GM12874 (cell line): ENCODE results near the gene WIZ.

ENCODE experiments used
- TF ChIP-seq, protein P1 (sequence below): IDR thresholded peaks from 2 replicates; pipeline ENCODE4 v1.5.1; 2011; ENCODE audit warnings: low read depth, mild to moderate bottlenecking, control low read depth, low read length, moderate library complexity; ENCODE audit not compliant: insufficient read depth

WIZ gene

DNA sequence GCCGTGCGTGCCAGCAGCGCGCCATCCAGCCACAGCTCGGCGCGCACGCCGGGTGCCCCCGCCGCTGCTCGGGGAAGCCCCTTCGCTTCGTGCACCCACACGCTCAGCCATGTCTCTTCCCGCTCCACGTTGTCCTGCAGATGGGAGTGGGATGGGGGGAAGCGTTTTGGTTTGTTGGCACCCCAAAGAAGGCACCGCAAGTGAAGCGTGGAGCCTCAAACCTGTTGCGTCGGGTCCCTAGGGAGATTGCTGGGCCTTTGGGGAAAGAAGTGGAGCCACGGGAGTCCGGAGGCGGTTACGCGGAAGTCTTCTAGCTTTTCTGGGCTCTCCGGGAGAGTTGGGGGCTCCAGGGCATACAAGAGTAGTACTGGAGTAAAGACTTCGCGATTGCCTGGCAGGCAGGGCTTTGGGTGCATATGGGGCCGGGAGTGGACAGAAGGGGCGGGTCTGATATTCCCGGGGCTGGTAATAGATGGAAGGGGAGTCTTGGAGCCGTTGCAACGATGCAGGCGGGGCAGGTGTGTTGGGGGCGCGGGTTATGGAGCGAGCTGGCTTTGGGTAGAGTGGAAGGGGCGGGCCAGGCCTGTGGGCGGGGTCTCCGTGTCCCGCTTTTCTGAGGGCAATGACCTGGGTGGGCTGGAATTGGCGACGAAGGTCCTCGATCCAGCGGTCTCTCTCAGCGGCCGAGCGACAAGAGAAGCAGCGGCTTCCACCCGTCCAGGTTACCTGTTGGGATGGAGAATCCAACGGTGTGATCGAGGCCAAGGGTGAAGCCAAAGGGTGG is 8.1 kb upstream of the WIZ start:
- TF ChIP-seq, protein P1, sequence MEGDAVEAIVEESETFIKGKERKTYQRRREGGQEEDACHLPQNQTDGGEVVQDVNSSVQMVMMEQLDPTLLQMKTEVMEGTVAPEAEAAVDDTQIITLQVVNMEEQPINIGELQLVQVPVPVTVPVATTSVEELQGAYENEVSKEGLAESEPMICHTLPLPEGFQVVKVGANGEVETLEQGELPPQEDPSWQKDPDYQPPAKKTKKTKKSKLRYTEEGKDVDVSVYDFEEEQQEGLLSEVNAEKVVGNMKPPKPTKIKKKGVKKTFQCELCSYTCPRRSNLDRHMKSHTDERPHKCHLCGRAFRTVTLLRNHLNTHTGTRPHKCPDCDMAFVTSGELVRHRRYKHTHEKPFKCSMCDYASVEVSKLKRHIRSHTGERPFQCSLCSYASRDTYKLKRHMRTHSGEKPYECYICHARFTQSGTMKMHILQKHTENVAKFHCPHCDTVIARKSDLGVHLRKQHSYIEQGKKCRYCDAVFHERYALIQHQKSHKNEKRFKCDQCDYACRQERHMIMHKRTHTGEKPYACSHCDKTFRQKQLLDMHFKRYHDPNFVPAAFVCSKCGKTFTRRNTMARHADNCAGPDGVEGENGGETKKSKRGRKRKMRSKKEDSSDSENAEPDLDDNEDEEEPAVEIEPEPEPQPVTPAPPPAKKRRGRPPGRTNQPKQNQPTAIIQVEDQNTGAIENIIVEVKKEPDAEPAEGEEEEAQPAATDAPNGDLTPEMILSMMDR = no peak

DNA sequence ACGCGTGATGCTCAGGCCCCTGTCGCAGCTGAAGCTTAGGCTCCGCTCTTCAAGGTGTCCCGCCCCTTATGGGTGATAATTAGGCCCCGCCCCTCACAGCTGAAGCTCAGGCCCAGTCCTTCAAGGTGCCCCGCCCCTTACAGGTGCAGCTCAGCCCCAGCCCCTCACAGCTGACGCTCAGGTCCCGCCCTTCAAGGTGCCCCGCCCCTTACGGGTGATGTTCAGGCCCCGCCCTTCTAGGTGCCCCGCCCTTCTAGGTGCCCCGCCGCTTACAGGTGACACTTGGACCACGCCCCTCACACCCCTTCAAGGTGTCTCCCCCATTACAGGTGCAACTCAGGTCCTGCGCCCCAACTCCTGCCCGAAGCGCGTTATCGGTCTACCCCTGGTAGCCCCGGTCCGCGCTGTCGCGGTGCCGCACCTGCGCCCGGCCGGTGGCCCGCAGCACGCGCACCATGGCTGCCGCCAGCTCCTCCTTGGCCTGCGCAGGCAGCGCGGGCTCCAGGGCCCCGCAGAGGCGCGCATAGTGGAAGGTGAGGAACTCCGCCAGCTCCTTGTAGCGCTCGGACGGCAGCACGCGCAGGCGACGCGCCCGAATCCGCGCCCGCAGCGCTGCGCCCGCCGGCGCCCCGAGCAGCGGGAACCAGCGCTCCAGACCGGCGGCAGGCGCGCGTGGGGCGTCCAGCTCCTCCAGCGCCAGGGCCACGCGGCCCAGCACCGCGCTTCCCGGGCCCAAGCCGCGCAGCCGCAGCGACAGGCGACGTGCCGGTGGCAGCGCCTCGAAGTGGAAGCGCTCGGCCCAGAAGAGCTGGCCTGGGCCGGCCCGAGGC is 7.3 kb upstream of the WIZ start:
- TF ChIP-seq, protein P1 = no peak

- TF ChIP-seq, protein P1 = no peak
These were observed 6.7 kb upstream of the WIZ start for GRCh38 chr19:15456441-15456840.

- TF ChIP-seq, protein P1 = no peak
These were observed 6.2 kb upstream of the WIZ start for GRCh38 chr19:15455996-15456395.

DNA sequence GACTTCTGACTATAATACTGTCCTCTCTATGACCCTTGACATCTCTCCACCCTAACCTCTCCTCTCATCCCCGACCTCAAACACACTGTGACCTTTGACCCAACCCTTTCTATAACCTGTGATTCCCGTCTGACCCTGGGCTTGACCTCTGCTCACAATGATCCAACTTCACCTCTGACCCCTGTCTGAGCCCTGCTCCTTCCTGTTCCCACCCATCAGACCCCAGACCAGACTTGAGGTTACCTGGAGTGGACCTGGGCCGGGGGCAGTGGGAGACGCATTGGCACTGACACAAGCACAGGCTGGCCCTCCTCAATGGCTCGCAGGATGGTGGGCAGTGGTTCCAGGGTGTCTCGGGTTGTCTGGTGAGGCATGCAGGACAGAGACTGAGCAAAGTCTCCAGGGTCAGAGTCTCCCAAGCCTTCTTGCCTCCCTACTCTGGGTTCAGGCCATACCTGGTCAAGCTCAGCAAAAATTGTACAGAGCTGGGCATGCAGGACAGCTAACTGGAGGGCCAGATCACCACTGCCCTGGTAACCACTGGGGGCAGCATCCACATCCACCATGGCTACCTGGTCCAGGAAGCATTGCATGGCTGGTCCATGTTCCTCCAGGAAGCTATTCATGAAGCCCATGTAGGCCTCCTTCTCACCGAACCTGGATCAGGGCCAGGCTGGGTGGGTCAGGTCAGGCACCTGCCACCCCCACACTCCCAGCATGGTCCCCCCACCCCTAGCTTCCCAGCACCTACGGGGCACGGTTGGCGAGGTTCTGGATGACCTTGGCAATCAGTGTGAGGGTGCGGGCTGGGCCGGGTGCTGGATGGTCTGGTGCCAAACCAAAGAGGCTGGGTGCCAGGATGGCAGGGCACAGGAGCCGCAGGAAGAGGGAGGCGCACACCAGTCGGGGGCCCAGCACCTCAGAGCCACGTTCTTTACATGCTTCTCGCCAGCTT is 4.4 kb upstream of the WIZ start:
- TF ChIP-seq, protein P1 = no peak

- TF ChIP-seq, protein P1 = no peak
These were observed 3.4 kb upstream of the WIZ start for GRCh38 chr19:15453091-15453578.
